Measurements from ENCODE around the gene OR1C1. TPM values are rescaled to one million over a fixed set of nuclear protein-coding genes. Genes with fewer than 3 reads are reported as not detected.

OR1C1 gene
- total RNA-seq = not detected in 2 replicates

DNA sequence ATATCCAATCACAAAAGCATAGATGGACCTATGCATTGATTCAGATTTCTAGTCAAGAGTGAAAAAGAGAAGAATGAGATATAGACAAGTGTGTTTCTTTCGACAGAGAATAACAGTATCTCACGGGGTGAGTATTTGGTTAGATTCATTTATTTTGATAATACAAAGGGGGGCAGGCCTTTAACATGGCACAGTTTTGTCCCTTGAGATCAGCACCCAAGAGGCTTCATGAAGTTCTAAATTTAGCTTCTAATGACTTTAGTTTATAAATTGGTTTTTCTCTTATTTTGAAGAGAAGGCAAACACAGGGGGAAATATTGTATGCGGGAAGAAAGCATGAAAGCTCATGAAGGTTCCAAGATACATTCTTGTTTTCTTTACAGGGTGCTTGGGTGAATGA, at the start of gene OR1C1:
OR1C1 (minus strand) TSS at position 101 of the 400 bp plus-strand sequence. CDS start 2,150 bp downstream, outside the sequence.

GRCh38 chr1:247748041-247748440, 12.3 kb downstream of the OR1C1 start, which contains the start of gene OR14A2:
Gene OR14A2, minus strand, starts transcription at chr1:247748141.

GRCh38 chr1:247738315-247738714, 22.0 kb downstream of the OR1C1 start, which contains the start of gene OR14K1:
Gene OR14K1, plus strand, starts transcription at chr1:247738615. Its CDS starts 0 bp downstream, at chr1:247738615.

GRCh38 chr1:247716546-247716945, 43.8 kb downstream of the OR1C1 start, which contains the start of gene OR6F1:
Gene OR6F1, minus strand, starts transcription at chr1:247716646. Its CDS starts 3,891 bp downstream, at chr1:247712755.

Other genes starting within 250 kb of the OR1C1 start
- gene OR2C3, start 224.1 kb downstream of the OR1C1 start, total RNA-seq = not detected in 2 replicates
- not detected in 2 replicates for gene GCSAML, start 211.4 kb downstream of the OR1C1 start, total RNA-seq
- not detected in 2 replicates for gene OR2G2, start 172.2 kb downstream of the OR1C1 start, total RNA-seq
- gene OR2G3, start 155.0 kb downstream of the OR1C1 start, total RNA-seq = not detected in 2 replicates
- not detected in 2 replicates for gene OR13G1, start 80.8 kb downstream of the OR1C1 start, total RNA-seq
- gene OR6F1, start 43.9 kb downstream of the OR1C1 start, total RNA-seq = not detected in 2 replicates
- not detected in 2 replicates for gene OR14K1, start 21.9 kb downstream of the OR1C1 start, total RNA-seq
- not detected in 2 replicates for gene OR14A2, start 12.4 kb downstream of the OR1C1 start, total RNA-seq
- gene OR14A16, start 63.6 kb upstream of the OR1C1 start, total RNA-seq = not detected in 2 replicates
- gene OR11L1, start 81.3 kb upstream of the OR1C1 start, total RNA-seq = not detected in 2 replicates
- gene TRIM58, start 96.6 kb upstream of the OR1C1 start, total RNA-seq = 0.07 TPM in 1 of 2 replicates, not detected in the other
- gene OR2W3, start 135.0 kb upstream of the OR1C1 start, total RNA-seq = not detected in 2 replicates
- not detected in 2 replicates for gene OR2T8, start 159.7 kb upstream of the OR1C1 start, total RNA-seq
- gene OR2AJ1, start 164.3 kb upstream of the OR1C1 start, total RNA-seq = not detected in 2 replicates
- not detected in 2 replicates for gene OR2L8, start 188.3 kb upstream of the OR1C1 start, total RNA-seq
- gene OR2AK2, start 204.7 kb upstream of the OR1C1 start, total RNA-seq = not detected in 2 replicates

Measured in airway epithelial cell (primary cell).